Measurements from ENCODE around the gene SPDYE6.

- TF ChIP-seq CTCF (conservative IDR thresholded peaks at IDR 0.05; ENCODE audit: low read length) (no peak), EZH2phosphoT487 (IDR thresholded peaks at IDR 0.05; ENCODE audit: borderline replicate concordance) (no peak)
Observed at GRCh38 chr7:102395873-102396709, 39.8 kb upstream of the SPDYE6 start, which contains the start of gene PRKRIP1.

Measured in Loucy (cell line).